Body of pancreas (tissue), 4 donors: ENCODE measurements around the gene C1QC. TPM values are rescaled to one million over a fixed set of nuclear protein-coding genes. Genes with fewer than 3 reads are reported as not detected.
A peak's percentile ranks its signal among the peaks of the same experiment; 100 is the strongest.

Experiments
- ATAC-seq: fragments of 150-250 bp; one replicate; pipeline ENCODE4 v1.9.1; 2016
- DNase-seq, 4 donors: peaks; one replicate each; pipeline ENCODE4 v3.0.0-alpha.2; 2019
- H3K27ac ChIP-seq, 4 donors: fragments of 200-600 bp; sonication (generic); 1 replicate in 3 of 4; 2 replicates in 1 of 4; pipeline versions ENCODE4 v1.5.1 to v1.6.1; 2016 to 2019; ENCODE audit warnings: mild to moderate bottlenecking in 1 of 4, mixed read lengths in 1 of 4, moderate library complexity in 1 of 4
- H3K27me3 ChIP-seq, 2 donors: fragments of 200-600 bp; sonication (generic); one replicate each; pipeline ENCODE4 v1.6.0; 2016; ENCODE audit warnings: mild to moderate bottlenecking in 1 of 2
- H3K36me3 ChIP-seq, 2 donors: fragments of 200-600 bp; sonication (generic); replicated peaks in 1 of 2; 2 replicates each; pipeline ENCODE4 v1.5.1; 2016; ENCODE audit warnings: low read depth in 2 of 2; ENCODE audit not compliant: insufficient read depth in 1 of 2
- H3K4me1 ChIP-seq: fragments of 200-600 bp; sonication (generic); one replicate; pipeline ENCODE4 v1.6.0; 2016
- H3K4me3 ChIP-seq, 2 donors: fragments of 200-600 bp; sonication (generic); 1 replicate in 1 of 2; 2 replicates in 1 of 2; pipeline ENCODE4 v1.5.1; 2016 to 2019
- H3K9me3 ChIP-seq, 3 donors: fragments of 200-600 bp; sonication (generic); 1 replicate in 2 of 3; 2 replicates in 1 of 3; pipeline ENCODE4 v1.5.1; 2016
- POLR2A ChIP-seq, 3 donors: fragments of 450-650 bp; IDR thresholded peaks; one replicate each; pipeline ENCODE4 v1.6.1; 2016; ENCODE audit warnings: antibody characterized with exemption in 3 of 3, mild to moderate bottlenecking in 2 of 3
- WGBS, 2 donors: methylation state at CpG; one replicate each; pipeline ENCODE4 v1.1.5; 2017; 5-methylcytosine and 5-hydroxymethylcytosine counted together
- intact Hi-C: fragments of 100-400 bp; cut with DNase I; formaldehyde crosslinking; loops from one replicate; pipeline ENCODE4 v1.15.1; 2023
- total RNA-seq, 2 donors: library from RNA; depleted of rRNA; stranded (reverse); fragments of >200 nt; gene quantifications; one replicate each; pipeline ENCODE4 v1.1.0, GENCODE V29; 2016
- TF ChIP-seq, protein P1 (sequence below), 7 experiments: fragments of 450-650 bp in 4 of 7; fragments of 200-600 bp in 3 of 7; sonication (generic) in 3 of 7; IDR thresholded peaks; one replicate each; pipeline ENCODE4 v1.5.1; 2016 to 2019; ENCODE audit warnings: antibody characterized with exemption in 7 of 7

C1QC gene
- total RNA-seq, 2 donors from 2014 or later: 54.7 to 103 TPM

DNA sequence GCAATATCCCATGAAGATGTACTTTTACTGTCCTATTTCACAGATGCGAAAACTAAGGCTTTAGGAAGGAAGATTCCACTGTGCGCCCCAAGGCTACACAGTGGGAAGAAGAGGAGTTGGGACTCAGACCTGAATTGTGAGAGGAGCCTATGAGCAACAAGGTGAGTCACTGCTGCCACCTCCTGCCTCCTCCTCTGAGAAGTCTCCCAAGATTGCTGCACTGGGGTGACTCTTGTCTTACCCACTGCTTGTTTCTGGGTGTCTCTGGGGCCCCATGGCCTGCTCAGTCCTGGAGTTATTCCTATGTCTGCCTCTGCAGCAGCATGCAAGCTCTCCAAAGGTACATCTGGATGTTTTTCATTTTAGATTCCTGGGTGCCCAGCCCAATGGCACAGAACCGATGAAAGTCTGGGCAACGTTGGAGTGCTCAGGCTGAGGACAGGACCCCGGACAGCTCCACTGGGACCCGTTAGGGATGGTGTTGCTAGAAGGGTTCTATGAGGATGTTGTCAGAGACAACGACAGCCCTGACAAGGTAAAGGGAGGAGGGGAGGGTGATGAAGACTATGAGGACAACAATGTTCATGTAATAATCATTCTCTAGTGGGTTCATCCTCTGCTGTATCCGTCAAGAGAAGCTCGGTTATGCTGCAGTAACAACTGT lies 18.0 kb upstream of the C1QC start:
- Histone ChIP-seq H3K4me1 (peaks cover 11% of the 10 kb centered on the region), H3K27ac (no peak overlapping the region), H3K4me3 (no peak overlapping the region), H3K9me3 (no peaks in the 10 kb centered on the region), H3K27me3 (no peaks in the 10 kb centered on the region), H3K36me3 (no peaks in the 10 kb centered on the region)
- WGBS, 2 donors: 45 to 47% methylated on average over 9 of the region's 9 CpGs
- TF ChIP-seq, protein P1, sequence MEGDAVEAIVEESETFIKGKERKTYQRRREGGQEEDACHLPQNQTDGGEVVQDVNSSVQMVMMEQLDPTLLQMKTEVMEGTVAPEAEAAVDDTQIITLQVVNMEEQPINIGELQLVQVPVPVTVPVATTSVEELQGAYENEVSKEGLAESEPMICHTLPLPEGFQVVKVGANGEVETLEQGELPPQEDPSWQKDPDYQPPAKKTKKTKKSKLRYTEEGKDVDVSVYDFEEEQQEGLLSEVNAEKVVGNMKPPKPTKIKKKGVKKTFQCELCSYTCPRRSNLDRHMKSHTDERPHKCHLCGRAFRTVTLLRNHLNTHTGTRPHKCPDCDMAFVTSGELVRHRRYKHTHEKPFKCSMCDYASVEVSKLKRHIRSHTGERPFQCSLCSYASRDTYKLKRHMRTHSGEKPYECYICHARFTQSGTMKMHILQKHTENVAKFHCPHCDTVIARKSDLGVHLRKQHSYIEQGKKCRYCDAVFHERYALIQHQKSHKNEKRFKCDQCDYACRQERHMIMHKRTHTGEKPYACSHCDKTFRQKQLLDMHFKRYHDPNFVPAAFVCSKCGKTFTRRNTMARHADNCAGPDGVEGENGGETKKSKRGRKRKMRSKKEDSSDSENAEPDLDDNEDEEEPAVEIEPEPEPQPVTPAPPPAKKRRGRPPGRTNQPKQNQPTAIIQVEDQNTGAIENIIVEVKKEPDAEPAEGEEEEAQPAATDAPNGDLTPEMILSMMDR (IDR thresholded peaks at IDR 0.05): no peak
- TF ChIP-seq POLR2A (IDR thresholded peaks at IDR 0.05): no peak
- ATAC-seq (no peak), DNase-seq (no peak)
- intact Hi-C loops: no loop called here

DNA sequence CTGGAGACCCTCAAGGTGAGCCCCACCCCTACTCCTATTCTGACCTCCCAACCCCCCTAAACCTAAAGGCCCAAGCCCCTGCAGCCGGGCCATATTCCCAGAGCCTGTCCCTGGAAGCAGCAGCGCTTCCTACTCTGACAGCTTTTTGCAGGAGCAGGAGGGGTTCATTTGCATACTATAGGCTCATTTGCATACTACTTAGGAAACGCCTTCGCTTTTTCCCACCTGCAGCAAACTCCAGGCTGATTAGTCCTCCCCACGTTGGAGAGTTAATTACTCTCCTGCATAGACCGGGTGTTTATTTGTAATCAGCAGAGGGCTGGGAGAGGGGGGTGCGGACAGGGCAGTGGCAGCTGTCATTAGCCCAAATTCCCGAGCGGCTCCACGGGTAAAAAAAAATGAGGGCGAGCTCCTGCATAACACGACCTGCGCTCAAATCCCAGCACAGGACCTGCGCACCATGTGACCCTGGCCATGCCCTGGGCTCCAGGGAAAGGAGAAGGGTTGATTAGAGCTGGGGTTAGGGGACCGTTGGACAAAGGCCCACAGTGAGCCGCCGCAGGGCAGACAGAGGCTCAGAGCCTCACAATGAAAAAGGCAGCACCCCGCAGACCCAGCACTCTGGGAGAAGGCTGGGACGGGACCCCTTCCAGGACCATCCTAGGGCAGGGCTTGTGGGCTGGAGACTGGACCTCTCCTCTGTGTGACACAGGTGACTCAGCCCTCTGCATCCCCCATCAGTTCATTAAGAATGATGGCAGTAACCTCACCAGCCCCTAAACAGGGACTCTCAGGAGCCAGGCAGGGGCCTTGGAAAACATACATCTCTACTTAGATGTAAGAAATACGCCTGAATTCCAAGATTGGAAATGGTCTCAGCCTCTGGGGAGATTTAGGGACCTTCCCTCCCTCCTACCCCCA lies 16.9 kb upstream of the C1QC start:
- ATAC-seq: no peak
- Histone ChIP-seq H3K9me3 (no peaks in the 10 kb centered on the region), H3K27ac (no peak overlapping the region), H3K27me3 (no peaks in the 10 kb centered on the region), H3K4me3 (no peak overlapping the region), H3K4me1 (peaks cover 11% of the 10 kb centered on the region), H3K36me3 (no peaks in the 10 kb centered on the region)
- TF ChIP-seq, protein P1 (IDR thresholded peaks at IDR 0.05): no peak
- no peak for TF ChIP-seq POLR2A (IDR thresholded peaks at IDR 0.05)
- intact Hi-C loops: no loop called here
- no peak for DNase-seq
- WGBS, 2 donors: 50 to 65% methylated on average over 14 to 20 of the region's 20 CpGs

DNA sequence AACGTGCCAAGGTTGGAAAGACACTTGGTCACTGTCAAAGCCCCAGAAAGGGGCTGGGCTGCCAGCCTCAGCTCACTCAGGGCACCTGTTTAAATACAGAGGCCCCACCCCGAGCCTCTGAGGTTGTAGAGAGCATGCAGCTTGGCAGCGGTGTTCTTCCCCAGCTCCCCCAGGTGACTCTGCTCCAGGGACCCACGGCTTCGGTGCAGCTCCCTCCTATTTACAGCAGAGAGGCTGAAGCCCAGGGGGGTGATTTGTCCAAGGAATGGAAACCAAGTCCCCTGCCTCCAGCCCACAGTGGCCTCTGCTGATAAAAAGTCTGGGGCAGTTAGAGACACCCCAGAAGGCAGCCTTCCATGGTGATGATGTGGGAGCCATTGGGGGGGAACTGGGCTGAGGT lies 16.1 kb upstream of the C1QC start:
- TF ChIP-seq, protein P1 (IDR thresholded peaks at IDR 0.05): no peak
- no peak for TF ChIP-seq POLR2A (IDR thresholded peaks at IDR 0.05)
- Histone ChIP-seq H3K27me3 (no peaks in the 10 kb centered on the region), H3K36me3 (no peaks in the 10 kb centered on the region), H3K9me3 (no peaks in the 10 kb centered on the region), H3K4me3 (no peak overlapping the region), H3K27ac (no peak overlapping the region), H3K4me1 (peaks cover 11% of the 10 kb centered on the region)
- peak in 1 of 4 donors; percentile 16 for DNase-seq
- WGBS, 2 donors: 41 to 60% methylated on average over 5 of the region's 5 CpGs
- ATAC-seq: no peak
- intact Hi-C loops: no loop called here

DNA sequence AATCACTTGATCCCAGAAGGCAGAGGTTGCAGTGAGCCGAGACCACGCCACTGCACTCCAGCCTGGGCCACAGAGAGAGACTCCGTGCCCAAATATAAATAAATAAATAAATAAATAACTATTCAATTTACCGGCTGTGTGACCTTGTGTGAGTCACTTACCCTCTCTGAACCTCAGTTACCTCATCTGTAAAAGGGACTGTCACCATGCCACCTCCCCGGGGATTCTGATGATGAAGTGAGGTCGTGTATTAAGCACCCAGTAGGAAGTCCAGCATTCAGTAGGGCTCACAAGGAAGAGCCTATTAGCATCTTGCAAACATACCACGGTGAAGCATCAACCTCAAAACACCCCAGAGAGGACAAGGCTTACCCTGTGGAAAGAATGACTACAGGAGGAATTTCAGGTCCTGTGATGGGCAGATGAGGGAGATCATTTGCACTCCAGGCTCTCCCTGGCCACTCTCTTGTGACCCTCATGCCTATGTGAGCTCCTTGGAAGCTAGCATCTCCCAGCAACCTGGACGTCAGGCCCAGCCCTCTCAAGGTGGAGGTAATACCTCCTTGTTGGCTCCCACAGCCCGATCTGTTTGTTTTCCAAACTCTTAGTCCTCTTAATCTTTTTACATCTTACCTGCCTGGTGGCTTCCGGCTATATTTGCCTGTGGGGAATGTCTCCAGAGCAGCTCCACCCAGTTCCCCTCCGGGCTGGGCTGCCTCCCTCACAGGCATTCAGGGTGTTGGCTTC lies 14.6 kb upstream of the C1QC start:
- Histone ChIP-seq H3K4me3 (no peak overlapping the region), H3K36me3 (no peaks in the 10 kb centered on the region), H3K9me3 (no peaks in the 10 kb centered on the region), H3K27ac (no peak overlapping the region), H3K27me3 (no peaks in the 10 kb centered on the region), H3K4me1 (peaks cover 11% of the 10 kb centered on the region)
- TF ChIP-seq POLR2A (IDR thresholded peaks at IDR 0.05): no peak
- TF ChIP-seq, protein P1 (IDR thresholded peaks at IDR 0.05): no peak
- WGBS, 2 donors: 43 to 52% methylated on average over 11 of the region's 11 CpGs
- intact Hi-C loops: no loop called here
- ATAC-seq: no peak
- no peak for DNase-seq
